HepG2 (cell line): ENCODE data around the gene SLC2A10. TPM values are rescaled to one million over a fixed set of nuclear protein-coding genes. Genes with fewer than 3 reads are reported as not detected.

Source experiments
- ARID4A ChIP-seq: sonication (generic); formaldehyde crosslinking; IDR thresholded peaks from 2 replicates; pipeline ENCODE4 v1.5.0; 2020; ENCODE audit warnings: mild to moderate bottlenecking, missing genetic modification reagents, borderline replicate concordance
- ARNTL ChIP-seq: sonication (generic); formaldehyde crosslinking; IDR thresholded peaks from 2 replicates; pipeline ENCODE4 v1.4.0; 2020; ENCODE audit warnings: mild to moderate bottlenecking, missing genetic modification reagents
- ASH2L ChIP-seq: fragments of 300-600, 200-600 bp; sonication (generic); IDR thresholded peaks from 2 replicates; pipeline ENCODE4 v1.7.0; 2017; ENCODE audit warnings: low read depth, mild to moderate bottlenecking, moderate library complexity, mixed read lengths, low read length; ENCODE audit not compliant: insufficient read length
- DR1 ChIP-seq: sonication (generic); formaldehyde crosslinking; IDR thresholded peaks from 2 replicates; pipeline ENCODE4 v1.8.0; 2021; ENCODE audit warnings: mild to moderate bottlenecking, missing genetic modification reagents, inconsistent platforms
- GFI1 ChIP-seq: sonication (generic); formaldehyde crosslinking; IDR thresholded peaks from 2 replicates; pipeline ENCODE4 v1.5.0; 2020; ENCODE audit warnings: missing genetic modification reagents, mild to moderate bottlenecking, borderline replicate concordance
- GTF2F1 ChIP-seq: fragments of 150-350 bp; IDR thresholded peaks from 2 replicates; pipeline ENCODE4 v1.6.1; 2014; ENCODE audit warnings: low read length
- GZF1 ChIP-seq: sonication (generic); formaldehyde crosslinking; IDR thresholded peaks from 2 replicates; pipeline ENCODE4 v1.5.1; 2020; ENCODE audit warnings: mild to moderate bottlenecking, missing genetic modification reagents
- HOXA3 ChIP-seq: sonication (generic); formaldehyde crosslinking; IDR thresholded peaks from 2 replicates; pipeline ENCODE4 v1.5.0; 2020; ENCODE audit warnings: missing genetic modification reagents
- KLF9 ChIP-seq: IDR thresholded peaks from 2 replicates; pipeline ENCODE4 v1.6.1; 2016; ENCODE audit warnings: low read depth
- MED8 ChIP-seq: sonication (generic); formaldehyde crosslinking; IDR thresholded peaks from 2 replicates; pipeline ENCODE4 v1.8.1; 2023; ENCODE audit warnings: mild to moderate bottlenecking, missing genetic modification reagents; ENCODE audit not compliant: insufficient replicate concordance
- SMAD3 ChIP-seq: sonication (generic); formaldehyde crosslinking; IDR thresholded peaks from 2 replicates; pipeline ENCODE4 v1.4.0; 2020; ENCODE audit warnings: missing genetic modification reagents
- TAF1 ChIP-seq: sonication (generic); formaldehyde crosslinking; IDR thresholded peaks from 2 replicates; pipeline ENCODE4 v1.4.0; 2020; ENCODE audit warnings: missing genetic modification reagents
- TMF1 ChIP-seq: sonication (generic); formaldehyde crosslinking; IDR thresholded peaks from 2 replicates; pipeline ENCODE4 v1.8.1; 2022; ENCODE audit warnings: low read depth, missing genetic modification reagents
- USF2 ChIP-seq, 2 experiments: sonication (generic) in 1 of 2; formaldehyde crosslinking in 1 of 2; IDR thresholded peaks; 2 replicates each; pipeline versions ENCODE4 v1.5.1 to v1.6.1; 2011 to 2020; ENCODE audit warnings: borderline replicate concordance in 1 of 2, low read depth in 1 of 2, low read length in 1 of 2, mild to moderate bottlenecking in 1 of 2, missing genetic modification reagents in 1 of 2, moderate library complexity in 1 of 2
- ZNF234 ChIP-seq: sonication (generic); formaldehyde crosslinking; conservative IDR thresholded peaks from 2 replicates; pipeline ENCODE4 v1.5.1; 2020; ENCODE audit warnings: mild to moderate bottlenecking, missing genetic modification reagents
- ZNF841 ChIP-seq: sonication (generic); formaldehyde crosslinking; IDR thresholded peaks from 2 replicates; pipeline ENCODE4 v1.8.1; 2023; ENCODE audit warnings: missing genetic modification reagents, borderline replicate concordance
- ZXDC ChIP-seq: sonication (generic); formaldehyde crosslinking; IDR thresholded peaks from 2 replicates; pipeline ENCODE4 v1.5.0; 2020; ENCODE audit warnings: mild to moderate bottlenecking, missing genetic modification reagents
- polyA plus RNA-seq, 8 experiments: library from polyadenylated mRNA; depleted of rRNA in 3 of 8; stranded (reverse) in 7 of 8; unstranded in 1 of 8; fragments of >200 nt; fragmentation: Illumina TruSeq in 4 of 8; extraction: Trizol in 4 of 8; gene quantifications; 2 replicates each; pipeline versions ENCODE4 v1.2.1 to v1.2.3, GENCODE V29; 2011 to 2016; ENCODE audit warnings: low read depth in 4 of 8, missing spikeins in 1 of 8, mixed read lengths in 1 of 8; ENCODE audit not compliant: insufficient read depth in 1 of 8
- total RNA-seq, 5 experiments: library from RNA; depleted of rRNA; stranded (reverse); fragments of >200 nt; fragmentation: Illumina TruSeq; extraction: Trizol; gene quantifications; 2 replicates each; pipeline ENCODE4 v1.2.3, GENCODE V29; 2016; ENCODE audit warnings: low read depth in 1 of 5
- TF ChIP-seq, protein P1 (sequence below): IDR thresholded peaks from 2 replicates; pipeline ENCODE4 v1.6.1; 2016; ENCODE audit warnings: mild to moderate bottlenecking

Gene SLC2A10
- total and polyA plus RNA-seq, 2 of the 13 experiments (the other 11 are each of a cell fraction or from before 2014, with no cell fraction given): 16.0 to 18.4 TPM

DNA sequence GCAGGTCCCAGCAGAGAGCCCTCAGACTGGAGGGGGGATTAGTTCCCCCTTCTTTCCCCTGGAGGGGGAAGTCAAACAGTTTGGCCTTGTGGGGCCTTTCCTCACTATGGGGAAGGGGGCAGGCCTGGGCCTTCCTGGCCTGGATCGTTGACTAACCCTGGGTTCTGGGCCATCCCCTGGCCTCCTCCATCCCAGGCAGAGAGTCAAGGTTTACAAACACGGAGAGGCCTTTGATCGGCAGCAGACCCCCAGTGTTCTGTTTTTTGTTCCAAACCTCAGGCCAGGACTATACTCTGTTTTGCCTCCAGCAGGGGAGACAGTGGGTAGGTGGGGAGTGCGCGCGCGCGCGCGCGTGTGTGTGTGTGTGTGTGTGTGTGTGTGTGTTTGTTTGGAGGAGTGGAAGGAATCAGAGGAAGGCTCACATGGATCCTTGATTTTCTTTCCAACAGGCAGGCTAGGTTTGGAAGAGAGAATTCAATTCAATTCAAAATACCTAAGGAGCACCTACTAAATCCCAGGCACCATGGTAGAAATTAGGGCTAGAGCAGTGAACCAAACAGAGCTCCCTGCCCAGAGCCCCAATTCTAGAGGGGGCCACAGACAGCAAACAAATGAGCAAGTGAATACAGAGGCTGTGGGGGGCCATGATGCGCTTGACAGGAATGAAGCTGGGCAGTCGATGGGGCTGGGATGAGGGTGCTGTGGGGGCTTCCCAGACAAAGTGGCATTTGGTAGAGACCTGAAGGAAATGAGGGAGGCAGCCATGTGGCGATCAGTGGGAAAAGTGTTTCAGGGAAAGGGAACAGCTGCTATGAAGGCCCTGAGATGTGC is 35.0 kb upstream of the SLC2A10 start (continued):
- TF ChIP-seq ZXDC (CRISPR knock-in tag): no peak
- TF ChIP-seq USF2 (IDR thresholded peaks at IDR 0.05; ENCODE audit: low read depth, low read length): no peak
- no peak for TF ChIP-seq USF2 (CRISPR knock-in tag; IDR thresholded peaks at IDR 0.05; ENCODE audit: borderline replicate concordance)
- peak; percentile 80; the same call in 1 of the 2 replicates for TF ChIP-seq GFI1
- no peak for TF ChIP-seq GTF2F1
- peak; percentile 89 for TF ChIP-seq SMAD3
- peak; percentile 55; the same call in 1 of the 2 replicates for TF ChIP-seq ARID4A (CRISPR knock-in tag)
- peak; percentile 76 for TF ChIP-seq ASH2L
- TF ChIP-seq GZF1 (CRISPR knock-in tag): no peak; the same call in 1 of the 2 replicates
- TF ChIP-seq HOXA3 (CRISPR knock-in tag): peak; percentile 74; the same call in 1 of the 2 replicates
- TF ChIP-seq DR1 (CRISPR knock-in tag): peak; percentile 69
- TF ChIP-seq ZNF841 (CRISPR knock-in tag): no peak
- peak; percentile 75; the same call in 1 of the 2 replicates for TF ChIP-seq ZNF234 (CRISPR knock-in tag)
- TF ChIP-seq TMF1 (CRISPR knock-in tag): no peak
- TF ChIP-seq KLF9 (CRISPR knock-in tag): no peak
- TF ChIP-seq TAF1: 0 out of 2 replicates have a peak, but pooled peaks have one; percentile 19
- TF ChIP-seq ARNTL (CRISPR knock-in tag): peak; percentile 86
- TF ChIP-seq, protein P1, sequence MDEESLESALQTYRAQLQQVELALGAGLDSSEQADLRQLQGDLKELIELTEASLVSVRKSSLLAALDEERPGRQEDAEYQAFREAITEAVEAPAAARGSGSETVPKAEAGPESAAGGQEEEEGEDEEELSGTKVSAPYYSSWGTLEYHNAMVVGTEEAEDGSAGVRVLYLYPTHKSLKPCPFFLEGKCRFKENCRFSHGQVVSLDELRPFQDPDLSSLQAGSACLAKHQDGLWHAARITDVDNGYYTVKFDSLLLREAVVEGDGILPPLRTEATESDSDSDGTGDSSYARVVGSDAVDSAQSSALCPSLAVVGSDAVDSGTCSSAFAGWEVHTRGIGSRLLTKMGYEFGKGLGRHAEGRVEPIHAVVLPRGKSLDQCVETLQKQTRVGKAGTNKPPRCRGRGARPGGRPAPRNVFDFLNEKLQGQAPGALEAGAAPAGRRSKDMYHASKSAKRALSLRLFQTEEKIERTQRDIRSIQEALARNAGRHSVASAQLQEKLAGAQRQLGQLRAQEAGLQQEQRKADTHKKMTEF: peak; percentile 92
- peak; percentile 97 for TF ChIP-seq MED8 (CRISPR knock-in tag)
